PC-3 (cell line): ENCODE results near the gene PKN1. TPM values are rescaled to one million over a fixed set of nuclear protein-coding genes. Genes with fewer than 3 reads are reported as not detected.

ENCODE experiments used
- ATAC-seq: fragments of 200-7000 bp; cut with Tn5 transposase; 2 replicates; pipeline ENCODE4 v1.9.1; 2020; ENCODE audit warnings: mild to moderate bottlenecking, moderate library complexity
- BruUV-seq: library from RNA; stranded (reverse); fragments of 400-500 nt; replicated peaks from 2 replicates; lab custom pipeline; 2021; lab: Mats Ljungman, UMichigan
- CTCF ChIA-PET: fragments of 300-600 bp; sonication (Branson Sonifier 250); formaldehyde crosslinking; loops from one replicate; lab custom pipeline; 2022; ENCODE audit warnings: antibody characterized with exemption; lab: Charles Lee
- POLR2A ChIA-PET: fragments of 300-600 bp; sonication (Branson Sonifier 250); formaldehyde crosslinking; loops from one replicate; lab custom pipeline; 2022; ENCODE audit warnings: antibody characterized with exemption; ENCODE audit not compliant: unreplicated experiment; lab: Charles Lee
- DNase-seq: peaks from one replicate; pipeline ENCODE4 v3.0.0-alpha.2; 2015
- H2AFZ ChIP-seq: fragments of 300-600 bp; sonication (generic); 2 replicates; pipeline ENCODE4 v1.6.0; 2016; ENCODE audit warnings: antibody characterized with exemption, low read length
- H3F3A ChIP-seq: fragments of 300-600 bp; sonication (generic); one replicate; pipeline ENCODE4 v1.6.0; 2017; ENCODE audit warnings: antibody characterized with exemption, low read length, control low read depth, mild to moderate bottlenecking; ENCODE audit not compliant: unreplicated experiment
- H3K27ac ChIP-seq: fragments of 300-600 bp; sonication (generic); 2 replicates; pipeline ENCODE4 v1.5.1; 2016; ENCODE audit warnings: mild to moderate bottlenecking, low read length
- H3K27me3 ChIP-seq: fragments of 300-600 bp; sonication (generic); 2 replicates; pipeline ENCODE4 v1.6.1; 2016; ENCODE audit warnings: low read length, mixed read lengths
- H3K36me3 ChIP-seq: fragments of 300-600 bp; sonication (generic); 2 replicates; pipeline ENCODE4 v1.6.1; 2016; ENCODE audit warnings: low read depth, mixed run types, low read length, mixed read lengths
- H3K4me1 ChIP-seq: fragments of 300-600 bp; sonication (generic); 2 replicates; pipeline ENCODE4 v1.5.1; 2016; ENCODE audit warnings: low read length; ENCODE audit not compliant: insufficient read depth
- H3K4me2 ChIP-seq: fragments of 300-600 bp; sonication (generic); 2 replicates; pipeline ENCODE4 v1.6.0; 2016; ENCODE audit warnings: low read length
- H3K4me3 ChIP-seq: fragments of 300-600 bp; sonication (generic); 2 replicates; pipeline ENCODE4 v1.5.1; 2016; ENCODE audit warnings: mild to moderate bottlenecking, low read length, mixed read lengths
- H3K79me2 ChIP-seq: fragments of 300-600 bp; sonication (generic); 2 replicates; pipeline ENCODE4 v1.6.1; 2017; ENCODE audit warnings: low read length, mixed read lengths
- H3K9ac ChIP-seq: fragments of 300-600 bp; sonication (generic); 2 replicates; pipeline ENCODE4 v1.6.0; 2016; ENCODE audit warnings: mild to moderate bottlenecking, low read length
- H3K9me2 ChIP-seq: fragments of 300-600 bp; sonication (generic); replicated peaks from 2 replicates; pipeline ENCODE4 v1.6.1; 2016; ENCODE audit warnings: mixed run types, low read length, mixed read lengths
- H3K9me3 ChIP-seq: fragments of 300-600 bp; sonication (generic); 2 replicates; pipeline ENCODE4 v1.6.1; 2016; ENCODE audit warnings: low read length, mixed read lengths
- H4K20me1 ChIP-seq: fragments of 300-600 bp; sonication (generic); 2 replicates; pipeline ENCODE4 v1.6.1; 2016; ENCODE audit warnings: low read length, mixed read lengths
- EZH2 ChIP-seq: fragments of 300-600 bp; sonication (generic); IDR thresholded peaks from one replicate; pipeline ENCODE4 v1.6.1; 2017; ENCODE audit warnings: antibody characterized with exemption, mild to moderate bottlenecking, low read length; ENCODE audit not compliant: unreplicated experiment
- EZH2phosphoT487 ChIP-seq: fragments of 300-600 bp; sonication (generic); IDR thresholded peaks from 2 replicates; pipeline ENCODE4 v1.6.1; 2018; ENCODE audit warnings: mild to moderate bottlenecking, antibody characterized with exemption, low read length, borderline replicate concordance
- intact Hi-C: fragments of 100-400 bp; cut with micrococcal nuclease; formaldehyde crosslinking; loops from 2 replicates; pipeline ENCODE4 v1.9.0; 2023
- total RNA-seq: library from RNA; depleted of rRNA; stranded (reverse); fragments of >200 nt; gene quantifications from 2 replicates; pipeline ENCODE4 v1.2.3, GENCODE V29; 2014
- TF ChIP-seq, protein P1 (sequence below): fragments of 300-600 bp; sonication (generic); conservative IDR thresholded peaks from 2 replicates; pipeline ENCODE4 v1.5.1; 2017; ENCODE audit warnings: antibody characterized with exemption, low read depth, mild to moderate bottlenecking, low read length

The PKN1 gene
- total RNA-seq, 1 experiment from 2014 or later = 186 TPM

DNA sequence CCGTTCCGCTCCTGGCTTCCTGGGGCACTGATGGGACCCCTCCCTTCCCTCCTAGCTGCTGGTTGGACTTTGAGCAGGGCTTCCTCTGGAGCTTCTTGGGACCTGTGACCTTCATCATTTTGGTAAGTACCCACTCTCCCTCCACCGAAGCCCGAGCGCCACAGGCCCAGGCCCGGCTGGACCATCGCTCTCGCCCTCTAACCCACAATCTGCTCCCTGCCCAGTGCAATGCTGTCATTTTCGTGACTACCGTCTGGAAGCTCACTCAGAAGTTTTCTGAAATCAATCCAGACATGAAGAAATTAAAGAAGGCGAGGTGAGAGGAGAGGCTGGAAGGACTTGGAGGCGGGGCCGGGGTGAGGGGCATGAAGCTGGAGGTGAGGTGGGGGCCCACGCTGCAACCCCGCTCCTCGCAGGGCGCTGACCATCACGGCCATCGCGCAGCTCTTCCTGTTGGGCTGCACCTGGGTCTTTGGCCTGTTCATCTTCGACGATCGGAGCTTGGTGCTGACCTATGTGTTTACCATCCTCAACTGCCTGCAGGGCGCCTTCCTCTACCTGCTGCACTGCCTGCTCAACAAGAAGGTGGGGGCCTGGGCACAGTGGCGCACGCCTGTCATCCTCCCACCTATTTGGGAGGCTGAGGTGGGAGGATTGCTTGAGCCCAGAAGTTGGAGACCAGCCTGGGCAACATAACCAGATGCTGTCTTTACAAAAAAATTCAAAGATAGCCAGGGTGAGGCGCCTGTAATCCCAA, 26.3 kb upstream of the PKN1 start:
- TF ChIP-seq, protein P1, sequence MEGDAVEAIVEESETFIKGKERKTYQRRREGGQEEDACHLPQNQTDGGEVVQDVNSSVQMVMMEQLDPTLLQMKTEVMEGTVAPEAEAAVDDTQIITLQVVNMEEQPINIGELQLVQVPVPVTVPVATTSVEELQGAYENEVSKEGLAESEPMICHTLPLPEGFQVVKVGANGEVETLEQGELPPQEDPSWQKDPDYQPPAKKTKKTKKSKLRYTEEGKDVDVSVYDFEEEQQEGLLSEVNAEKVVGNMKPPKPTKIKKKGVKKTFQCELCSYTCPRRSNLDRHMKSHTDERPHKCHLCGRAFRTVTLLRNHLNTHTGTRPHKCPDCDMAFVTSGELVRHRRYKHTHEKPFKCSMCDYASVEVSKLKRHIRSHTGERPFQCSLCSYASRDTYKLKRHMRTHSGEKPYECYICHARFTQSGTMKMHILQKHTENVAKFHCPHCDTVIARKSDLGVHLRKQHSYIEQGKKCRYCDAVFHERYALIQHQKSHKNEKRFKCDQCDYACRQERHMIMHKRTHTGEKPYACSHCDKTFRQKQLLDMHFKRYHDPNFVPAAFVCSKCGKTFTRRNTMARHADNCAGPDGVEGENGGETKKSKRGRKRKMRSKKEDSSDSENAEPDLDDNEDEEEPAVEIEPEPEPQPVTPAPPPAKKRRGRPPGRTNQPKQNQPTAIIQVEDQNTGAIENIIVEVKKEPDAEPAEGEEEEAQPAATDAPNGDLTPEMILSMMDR = no peak
- no peak for TF ChIP-seq EZH2
- TF ChIP-seq EZH2phosphoT487 = no peak
- Histone ChIP-seq H3K4me1 (peaks cover 4% of the 10 kb centered on the region; the same call in 1 of the 2 replicates), H3K27me3 (no peaks in the 10 kb centered on the region), H3K4me3 (no peak overlapping the region), H3K9me3 (no peaks in the 10 kb centered on the region), H2AFZ (no peak overlapping the region), H3K36me3 (peaks cover 82% of the 10 kb centered on the region), H3K9ac (no peak overlapping the region), H3K9me2 (no peaks in the 10 kb centered on the region), H3K79me2 (peaks cover 10% of the 10 kb centered on the region), H3K27ac (no peak overlapping the region), H3F3A (peaks cover 23% of the 10 kb centered on the region), H4K20me1 (peaks cover 15% of the 10 kb centered on the region), H3K4me2 (no peak overlapping the region)
- intact Hi-C loops = loop anchor here (2.0 kb wide), 1 partner anchor 270 kb away; the partner anchor contains the start of gene ASF1B
- ATAC-seq = no peak
- ChIA-PET POLR2A (no interaction called here), CTCF (interaction anchor here (0.6 to 1.0 kb wide), 3 partner anchors 43 to 270 kb away, joined by 3 to 9 read pairs (median 5); partner anchors contain the start of gene ASF1B)
- BruUV-seq = no TSS peak
- DNase-seq = no peak

GRCh38 chr19:14407605-14408484, 25.3 kb upstream of the PKN1 start:
- Histone ChIP-seq H3K27me3 (no peaks in the 10 kb centered on the region), H3K9ac (no peak overlapping the region), H3K4me3 (no peak overlapping the region), H3K79me2 (peaks cover 20% of the 10 kb centered on the region), H2AFZ (no peak overlapping the region), H3K4me1 (no peaks in the 10 kb centered on the region), H3K36me3 (peaks cover 85% of the 10 kb centered on the region), H3K9me3 (no peaks in the 10 kb centered on the region), H3K4me2 (no peak overlapping the region), H3K9me2 (no peaks in the 10 kb centered on the region), H3F3A (peaks cover 23% of the 10 kb centered on the region), H3K27ac (no peak overlapping the region), H4K20me1 (peaks cover 25% of the 10 kb centered on the region)
- TF ChIP-seq EZH2phosphoT487 = no peak
- TF ChIP-seq, protein P1 = no peak
- no peak for TF ChIP-seq EZH2
- no peak for DNase-seq
- peak; percentile 6; the same call in 1 of the 2 replicates for ATAC-seq
- BruUV-seq = TSS peak; percentile 29
- POLR2A ChIA-PET = no interaction called here
- intact Hi-C loops = loop anchor here (2.0 kb wide), 1 partner anchor 271 kb away; the partner anchor contains the start of gene ASF1B
- CTCF ChIA-PET = no interaction called here
